Ecto neural progenitor cell (in vitro differentiated cells): ENCODE results near the gene RGS3.

ENCODE experiments used
- DNase-seq: peaks from one replicate; pipeline ENCODE4 v3.0.0-alpha.2; 2018; ENCODE audit warnings: low spot score

Gene RGS3

GRCh38 chr9:113601656-113602055 lies 138.1 kb downstream of the RGS3 start:
- DNase-seq, result no peak

- no peak for DNase-seq
These were observed 138.9 kb downstream of the RGS3 start for GRCh38 chr9:113602126-113603047.

- DNase-seq, result no peak
These were observed 139.5 kb downstream of the RGS3 start for GRCh38 chr9:113603048-113603375.

GRCh38 chr9:113603773-113604172 lies 140.2 kb downstream of the RGS3 start:
- no peak for DNase-seq

GRCh38 chr9:113604393-113604792 lies 140.9 kb downstream of the RGS3 start:
- DNase-seq, result no peak

GRCh38 chr9:113606510-113606909 lies 143.0 kb downstream of the RGS3 start:
- DNase-seq, result no peak

GRCh38 chr9:113608082-113608685 lies 144.7 kb downstream of the RGS3 start:
- DNase-seq, result no peak

- no peak for DNase-seq
These were observed 146.2 kb downstream of the RGS3 start for GRCh38 chr9:113609562-113610318.

GRCh38 chr9:113611461-113612215 lies 148.1 kb downstream of the RGS3 start:
- DNase-seq, result no peak

- no peak for DNase-seq
These were observed 148.8 kb downstream of the RGS3 start for GRCh38 chr9:113612216-113612747.

GRCh38 chr9:113612828-113613227 lies 149.3 kb downstream of the RGS3 start:
- DNase-seq, result no peak

GRCh38 chr9:113613815-113614413 lies 150.4 kb downstream of the RGS3 start:
- no peak for DNase-seq

- no peak for DNase-seq
These were observed 151.5 kb downstream of the RGS3 start for GRCh38 chr9:113614843-113615648.

GRCh38 chr9:113616116-113616515 lies 152.6 kb downstream of the RGS3 start:
- no peak for DNase-seq

- no peak for DNase-seq
These were observed 153.3 kb downstream of the RGS3 start for GRCh38 chr9:113616621-113617496.

GRCh38 chr9:113617550-113617949 lies 154.0 kb downstream of the RGS3 start:
- DNase-seq, result no peak

GRCh38 chr9:113618836-113619490 lies 155.4 kb downstream of the RGS3 start:
- DNase-seq, result no peak

GRCh38 chr9:113619491-113620376 lies 156.2 kb downstream of the RGS3 start:
- DNase-seq, result peak; percentile 37
